Ovary (tissue), 3 donors: ENCODE measurements around the gene PDE6D.
"Not testable (repeated sequence)": the region's sequence is repeated elsewhere in the genome, so short reads cannot be mapped to it uniquely, and the experiment has no call there.

Source experiments
- EP300 ChIP-seq: sonication (generic); formaldehyde crosslinking; IDR thresholded peaks from one replicate; pipeline ENCODE4 v1.6.1; 2017; ENCODE audit warnings: antibody characterized with exemption
- POLR2A ChIP-seq: fragments of 450-650 bp; IDR thresholded peaks from one replicate; pipeline ENCODE4 v1.6.1; 2017; ENCODE audit warnings: antibody characterized with exemption, mild to moderate bottlenecking, moderate library complexity
- TF ChIP-seq, protein P1 (sequence below), 3 donors: fragments of 450-650 bp in 2 of 3; fragments of 200-600 bp in 1 of 3; IDR thresholded peaks; one replicate each; pipeline versions ENCODE4 v1.5.1 to v1.8.0; 2016 to 2022; ENCODE audit warnings: antibody characterized with exemption in 3 of 3, mild to moderate bottlenecking in 1 of 3
- donor health status: DM: no; HTN: no; CAD: no.

GRCh38 chr2:231748153-231748896 lies 32.8 kb downstream of the PDE6D start:
- TF ChIP-seq, protein P1, sequence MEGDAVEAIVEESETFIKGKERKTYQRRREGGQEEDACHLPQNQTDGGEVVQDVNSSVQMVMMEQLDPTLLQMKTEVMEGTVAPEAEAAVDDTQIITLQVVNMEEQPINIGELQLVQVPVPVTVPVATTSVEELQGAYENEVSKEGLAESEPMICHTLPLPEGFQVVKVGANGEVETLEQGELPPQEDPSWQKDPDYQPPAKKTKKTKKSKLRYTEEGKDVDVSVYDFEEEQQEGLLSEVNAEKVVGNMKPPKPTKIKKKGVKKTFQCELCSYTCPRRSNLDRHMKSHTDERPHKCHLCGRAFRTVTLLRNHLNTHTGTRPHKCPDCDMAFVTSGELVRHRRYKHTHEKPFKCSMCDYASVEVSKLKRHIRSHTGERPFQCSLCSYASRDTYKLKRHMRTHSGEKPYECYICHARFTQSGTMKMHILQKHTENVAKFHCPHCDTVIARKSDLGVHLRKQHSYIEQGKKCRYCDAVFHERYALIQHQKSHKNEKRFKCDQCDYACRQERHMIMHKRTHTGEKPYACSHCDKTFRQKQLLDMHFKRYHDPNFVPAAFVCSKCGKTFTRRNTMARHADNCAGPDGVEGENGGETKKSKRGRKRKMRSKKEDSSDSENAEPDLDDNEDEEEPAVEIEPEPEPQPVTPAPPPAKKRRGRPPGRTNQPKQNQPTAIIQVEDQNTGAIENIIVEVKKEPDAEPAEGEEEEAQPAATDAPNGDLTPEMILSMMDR (IDR thresholded peaks at IDR 0.05): not testable (repeated sequence)
- TF ChIP-seq POLR2A, EP300: not testable (repeated sequence)
